ENCODE measurements around the gene SLC40A1. TPM values are rescaled to one million over a fixed set of nuclear protein-coding genes. Genes with fewer than 3 reads are reported as not detected.

Gene SLC40A1
- total RNA-seq, 1 donor from 2014 or later = 1.4 TPM

- no peaks in the 10 kb centered on the region for H3K9me3 Mint-ChIP-seq
- intact Hi-C loops (cut with micrococcal nuclease) = no loop called here
- DNase-seq = no peak
- no peaks in the 10 kb centered on the region for H3K4me1 Mint-ChIP-seq
- no peak overlapping the region for H3K27ac Mint-ChIP-seq
- H3K4me3 Mint-ChIP-seq = no peak overlapping the region
- H3K36me3 Mint-ChIP-seq (ENCODE audit: low read depth) = no peaks in the 10 kb centered on the region
- H3K27me3 Mint-ChIP-seq = peaks cover 7% of the 10 kb centered on the region
Observed at GRCh38 chr2:189530965-189531637, 49.5 kb downstream of the SLC40A1 start.

GRCh38 chr2:189528617-189529016, 52.0 kb downstream of the SLC40A1 start:
- Mint-ChIP-seq H3K4me3 (no peak overlapping the region), H3K4me1 (no peaks in the 10 kb centered on the region), H3K27me3 (peaks cover 6% of the 10 kb centered on the region), H3K9me3 (no peaks in the 10 kb centered on the region), H3K27ac (no peak overlapping the region), H3K36me3 (ENCODE audit: low read depth) (no peaks in the 10 kb centered on the region)
- no peak for DNase-seq
- intact Hi-C loops (cut with micrococcal nuclease) = no loop called here

- Mint-ChIP-seq H3K36me3 (ENCODE audit: low read depth) (no peaks in the 10 kb centered on the region), H3K9me3 (no peaks in the 10 kb centered on the region), H3K4me1 (no peaks in the 10 kb centered on the region), H3K4me3 (no peak overlapping the region), H3K27ac (no peak overlapping the region), H3K27me3 (peaks cover 6% of the 10 kb centered on the region)
- no peak for DNase-seq
- intact Hi-C loops (cut with micrococcal nuclease) = no loop called here
Observed at GRCh38 chr2:189527812-189528592, 52.6 kb downstream of the SLC40A1 start.

- H3K4me3 Mint-ChIP-seq = no peak overlapping the region
- no peak for DNase-seq
- H3K36me3 Mint-ChIP-seq (ENCODE audit: low read depth) = no peaks in the 10 kb centered on the region
- H3K27ac Mint-ChIP-seq = no peak overlapping the region
- H3K4me1 Mint-ChIP-seq = no peaks in the 10 kb centered on the region
- no peaks in the 10 kb centered on the region for H3K9me3 Mint-ChIP-seq
- intact Hi-C loops (cut with micrococcal nuclease) = no loop called here
- H3K27me3 Mint-ChIP-seq = peaks cover 9% of the 10 kb centered on the region
Observed at GRCh38 chr2:189527041-189527750, 53.4 kb downstream of the SLC40A1 start.

GRCh38 chr2:189526241-189526640, 54.3 kb downstream of the SLC40A1 start:
- no peak overlapping the region for H3K4me3 Mint-ChIP-seq
- no peaks in the 10 kb centered on the region for H3K36me3 Mint-ChIP-seq (ENCODE audit: low read depth)
- no peak overlapping the region for H3K27ac Mint-ChIP-seq
- no peak for DNase-seq
- intact Hi-C loops (cut with micrococcal nuclease) = no loop called here
- peaks cover 6% of the 10 kb centered on the region for H3K27me3 Mint-ChIP-seq
- H3K4me1 Mint-ChIP-seq = no peaks in the 10 kb centered on the region
- no peaks in the 10 kb centered on the region for H3K9me3 Mint-ChIP-seq

GRCh38 chr2:189524746-189525145, 55.8 kb downstream of the SLC40A1 start:
- no peaks in the 10 kb centered on the region for H3K36me3 Mint-ChIP-seq (ENCODE audit: low read depth)
- H3K27ac Mint-ChIP-seq = no peak overlapping the region
- H3K9me3 Mint-ChIP-seq = no peaks in the 10 kb centered on the region
- peaks cover 6% of the 10 kb centered on the region for H3K27me3 Mint-ChIP-seq
- no peak for DNase-seq
- intact Hi-C loops (cut with micrococcal nuclease) = no loop called here
- H3K4me3 Mint-ChIP-seq = no peak overlapping the region
- H3K4me1 Mint-ChIP-seq = no peaks in the 10 kb centered on the region

- no peaks in the 10 kb centered on the region for H3K4me1 Mint-ChIP-seq
Observed at GRCh38 chr2:189522435-189523151, 58.0 kb downstream of the SLC40A1 start.

GRCh38 chr2:189521699-189522434, 58.7 kb downstream of the SLC40A1 start:
- intact Hi-C loops (cut with micrococcal nuclease) = no loop called here

More at GRCh38 chr2:189522435-189523151, 58.0 kb downstream of the SLC40A1 start:
- Mint-ChIP-seq H3K9me3 (no peaks in the 10 kb centered on the region), H3K36me3 (ENCODE audit: low read depth) (no peaks in the 10 kb centered on the region), H3K4me3 (no peak overlapping the region), H3K27ac (no peak overlapping the region), H3K27me3 (peaks cover 5% of the 10 kb centered on the region)
- DNase-seq = no peak
- intact Hi-C loops (cut with micrococcal nuclease) = no loop called here

GRCh38 chr2:189519631-189520387, 60.8 kb downstream of the SLC40A1 start:
- Mint-ChIP-seq H3K4me1 (no peaks in the 10 kb centered on the region), H3K9me3 (no peaks in the 10 kb centered on the region), H3K36me3 (ENCODE audit: low read depth) (no peaks in the 10 kb centered on the region), H3K27me3 (peaks cover 6% of the 10 kb centered on the region), H3K4me3 (no peak overlapping the region), H3K27ac (no peak overlapping the region)
- intact Hi-C loops (cut with micrococcal nuclease) = no loop called here
- no peak for DNase-seq

More at GRCh38 chr2:189521699-189522434, 58.7 kb downstream of the SLC40A1 start:
- no peak overlapping the region for H3K27ac Mint-ChIP-seq
- no peaks in the 10 kb centered on the region for H3K36me3 Mint-ChIP-seq (ENCODE audit: low read depth)
- H3K4me3 Mint-ChIP-seq = no peak overlapping the region
- no peaks in the 10 kb centered on the region for H3K4me1 Mint-ChIP-seq
- no peak for DNase-seq
- H3K27me3 Mint-ChIP-seq = peaks cover 5% of the 10 kb centered on the region
- H3K9me3 Mint-ChIP-seq = no peaks in the 10 kb centered on the region

GRCh38 chr2:189517847-189518535, 62.6 kb downstream of the SLC40A1 start:
- intact Hi-C loops (cut with micrococcal nuclease) = no loop called here
- DNase-seq = no peak
- Mint-ChIP-seq H3K27ac (no peak overlapping the region), H3K27me3 (peaks cover 14% of the 10 kb centered on the region), H3K36me3 (ENCODE audit: low read depth) (no peaks in the 10 kb centered on the region), H3K4me1 (no peaks in the 10 kb centered on the region), H3K9me3 (no peaks in the 10 kb centered on the region), H3K4me3 (no peak overlapping the region)

GRCh38 chr2:189516546-189516945, 64.0 kb downstream of the SLC40A1 start:
- Mint-ChIP-seq H3K36me3 (ENCODE audit: low read depth) (no peaks in the 10 kb centered on the region), H3K4me1 (no peaks in the 10 kb centered on the region), H3K4me3 (no peak overlapping the region), H3K9me3 (no peaks in the 10 kb centered on the region), H3K27ac (no peak overlapping the region), H3K27me3 (peaks cover 11% of the 10 kb centered on the region)
- DNase-seq = no peak
- intact Hi-C loops (cut with micrococcal nuclease) = no loop called here

GRCh38 chr2:189515264-189515663, 65.3 kb downstream of the SLC40A1 start:
- intact Hi-C loops (cut with micrococcal nuclease) = no loop called here
- Mint-ChIP-seq H3K4me3 (no peak overlapping the region), H3K27ac (no peak overlapping the region), H3K9me3 (no peaks in the 10 kb centered on the region), H3K36me3 (ENCODE audit: low read depth) (no peaks in the 10 kb centered on the region), H3K27me3 (peaks cover 11% of the 10 kb centered on the region), H3K4me1 (no peaks in the 10 kb centered on the region)
- no peak for DNase-seq
